Fibroblast of gingiva (primary cell): Measurements from ENCODE around the gene PCBD1.

ENCODE experiments used
- DNase-seq: peaks from one replicate; pipeline ENCODE4 v3.0.0-alpha.2; 2011; ENCODE audit warnings: low read depth

PCBD1 gene

DNA sequence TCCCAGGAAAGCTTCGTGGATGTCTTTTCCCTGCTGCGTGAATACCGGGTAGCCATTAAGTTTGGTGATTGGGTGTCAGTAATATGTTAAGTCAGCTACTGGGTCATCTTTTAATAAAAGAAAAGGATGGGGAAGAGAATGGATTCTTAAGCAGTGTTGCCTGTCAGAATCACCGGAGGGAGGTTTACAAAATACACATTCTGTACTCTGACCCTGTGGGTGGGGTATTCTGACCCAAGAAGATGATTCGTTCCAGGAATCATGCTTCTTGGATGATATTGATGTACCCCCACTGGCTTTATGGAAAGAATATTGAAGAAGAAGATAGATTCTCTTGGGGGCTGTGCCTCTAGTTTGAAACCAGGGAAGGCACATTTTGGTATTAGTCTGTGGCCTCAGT lies 54.3 kb downstream of the PCBD1 start:
- DNase-seq = no peak

DNA sequence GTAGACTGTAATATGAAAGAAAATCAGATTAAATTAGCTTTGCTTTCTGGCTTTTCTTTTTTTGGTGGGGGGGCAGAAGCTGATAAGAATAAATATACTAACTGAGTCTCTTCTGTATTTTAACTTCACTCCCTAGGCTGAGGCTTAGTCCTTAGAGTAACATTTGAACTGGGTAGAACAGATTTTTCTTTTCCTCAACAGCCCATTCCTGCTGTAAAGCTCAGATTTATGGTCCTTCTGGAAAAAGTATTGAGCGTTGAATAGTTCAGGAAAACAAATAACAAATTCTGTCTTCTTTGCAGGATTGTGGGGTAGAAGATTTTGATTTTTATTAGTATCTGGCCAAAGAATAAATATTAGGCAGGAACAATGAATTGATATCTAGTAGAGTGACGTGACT lies 54.8 kb downstream of the PCBD1 start:
- no peak for DNase-seq
